SK-N-SH (cell line): Measurements from ENCODE around the gene PGP. TPM values are rescaled to one million over a fixed set of nuclear protein-coding genes. Genes with fewer than 3 reads are reported as not detected.

Experiments used
- CTCF ChIA-PET: fragments of 300-600, 350-600 bp; formaldehyde crosslinking; extraction: SDS; loops from one replicate; lab custom pipeline; 2021; lab: Yijun Ruan, JAX
- POLR2A ChIA-PET: fragments of 350-600 bp; sonication (Branson Sonifier 250); formaldehyde crosslinking; extraction: SDS; loops from one replicate; lab custom pipeline; 2020; ENCODE audit warnings: antibody characterized with exemption, inconsistent platforms; lab: Yijun Ruan, JAX
- DNase-seq: peaks from one replicate; pipeline ENCODE4 v3.0.0; 2012
- H2AFZ ChIP-seq: fragments of 200-600 bp; sonication (generic); 2 replicates; pipeline ENCODE4 v1.8.1; 2016; ENCODE audit warnings: antibody characterized with exemption, mild to moderate bottlenecking, low read depth
- H3F3A ChIP-seq: fragments of 200-600 bp; sonication (generic); replicated peaks from 2 replicates; pipeline ENCODE3; 2016; ENCODE audit warnings: antibody characterized with exemption, mild to moderate bottlenecking; ENCODE audit not compliant: insufficient read depth
- H3K27ac ChIP-seq, 2 experiments: fragments of 200-500 bp in 1 of 2; fragments of 200-600 bp in 1 of 2; sonication (Bioruptor generic) in 1 of 2; sonication (generic), shearing (Covaris generic) in 1 of 2; 2 replicates each; pipeline versions ENCODE4 v1.5.1 to v1.6.1; 2014 to 2016; ENCODE audit warnings: low read depth in 2 of 2, inconsistent platforms in 1 of 2, low read length in 1 of 2, mild to moderate bottlenecking in 1 of 2, mixed read lengths in 1 of 2
- H3K27me3 ChIP-seq: fragments of 200-600 bp; sonication (generic), shearing (Covaris generic); 2 replicates; pipeline ENCODE4 v1.6.1; 2016; ENCODE audit warnings: mixed run types; ENCODE audit not compliant: insufficient read depth
- H3K36me3 ChIP-seq, 2 experiments: fragments of 200-500 bp in 1 of 2; fragments of 200-600 bp in 1 of 2; sonication (Bioruptor generic) in 1 of 2; sonication (generic) in 1 of 2; replicated peaks in 1 of 2; 2 replicates each; pipeline versions ENCODE3 to v1.5.1; 2014 to 2016; ENCODE audit warnings: low read length in 1 of 2, mild to moderate bottlenecking in 1 of 2; ENCODE audit not compliant: insufficient read depth in 2 of 2, control insufficient read depth in 1 of 2
- H3K4me1 ChIP-seq, 2 experiments: fragments of 200-500 bp in 1 of 2; fragments of 200-600 bp in 1 of 2; sonication (Bioruptor generic) in 1 of 2; sonication (generic), shearing (Covaris generic) in 1 of 2; 2 replicates each; pipeline versions ENCODE4 v1.5.1 to v1.6.1; 2014 to 2016; ENCODE audit warnings: low read depth in 1 of 2, low read length in 1 of 2, mixed run types in 1 of 2; ENCODE audit not compliant: insufficient read depth in 2 of 2, control insufficient read depth in 1 of 2
- H3K4me2 ChIP-seq: fragments of 200-600 bp; sonication (generic), shearing (Covaris generic); 2 replicates; pipeline ENCODE4 v1.6.1; 2017; ENCODE audit warnings: mixed run types
- H3K4me3 ChIP-seq, 2 experiments: fragments of 200-500 bp in 1 of 2; fragments of 200-600 bp in 1 of 2; sonication (Bioruptor generic) in 1 of 2; sonication (generic), shearing (Covaris generic) in 1 of 2; 2 replicates each; pipeline versions ENCODE4 v1.5.1 to v1.8.1; 2014 to 2016; ENCODE audit warnings: low read depth in 2 of 2, inconsistent platforms in 1 of 2, low read length in 1 of 2, mild to moderate bottlenecking in 1 of 2, mixed read lengths in 1 of 2, moderate library complexity in 1 of 2
- H3K79me2 ChIP-seq: fragments of 200-600 bp; sonication (generic); 2 replicates; pipeline ENCODE4 v1.8.1; 2017; ENCODE audit warnings: mild to moderate bottlenecking; ENCODE audit not compliant: insufficient read depth
- H3K9ac ChIP-seq: fragments of 200-600 bp; sonication (generic); 2 replicates; pipeline ENCODE4 v1.6.1; 2017; ENCODE audit warnings: mixed run types
- H3K9me2 ChIP-seq: fragments of 200-600 bp; sonication (generic); 2 replicates; pipeline ENCODE4 v1.6.1; 2017; ENCODE audit warnings: mixed run types
- H3K9me3 ChIP-seq: fragments of 200-600 bp; sonication (generic); 2 replicates; pipeline ENCODE4 v1.6.1; 2017; ENCODE audit warnings: mixed run types, mild to moderate bottlenecking, moderate library complexity
- H4K20me1 ChIP-seq: fragments of 200-600 bp; sonication (generic); 2 replicates; pipeline ENCODE4 v1.6.1; 2017; ENCODE audit warnings: mild to moderate bottlenecking, mixed run types; ENCODE audit not compliant: insufficient read depth
- CHD2 ChIP-seq: fragments of 150-350 bp; IDR thresholded peaks from 2 replicates; pipeline ENCODE4 v1.6.1; 2018; ENCODE audit warnings: low read length; ENCODE audit not compliant: partially characterized antibody
- ELF1 ChIP-seq: IDR thresholded peaks from 2 replicates; pipeline ENCODE4 v1.4.0; 2012
- EZH2phosphoT487 ChIP-seq: fragments of 200-600 bp; sonication (generic); IDR thresholded peaks from 2 replicates; pipeline ENCODE4 v1.6.1; 2017; ENCODE audit warnings: low read depth, mixed run types, mild to moderate bottlenecking, antibody characterized with exemption, moderate library complexity, borderline replicate concordance
- GABPA ChIP-seq: IDR thresholded peaks from 2 replicates; pipeline ENCODE4 v1.4.0; 2012; ENCODE audit warnings: low read depth, mild to moderate bottlenecking
- JUND ChIP-seq: IDR thresholded peaks from 2 replicates; pipeline ENCODE4 v1.4.0; 2012
- MXI1 ChIP-seq: IDR thresholded peaks from 2 replicates; pipeline ENCODE4 v1.6.1; 2012; ENCODE audit warnings: mild to moderate bottlenecking, low read depth, low read length, improper control_type of control experiment
- NFIC ChIP-seq: IDR thresholded peaks from 2 replicates; pipeline ENCODE4 v1.4.0; 2012; ENCODE audit warnings: borderline replicate concordance
- RCOR1 ChIP-seq: fragments of 150-350 bp; IDR thresholded peaks from 2 replicates; pipeline ENCODE4 v1.6.1; 2017; ENCODE audit warnings: antibody characterized with exemption, low read length
- RFX5 ChIP-seq: IDR thresholded peaks from 2 replicates; pipeline ENCODE4 v1.6.1; 2012; ENCODE audit warnings: mild to moderate bottlenecking, improper control_type of control experiment, low read length
- SIN3A ChIP-seq: IDR thresholded peaks from 2 replicates; pipeline ENCODE4 v1.6.1; 2012; ENCODE audit warnings: low read depth, mild to moderate bottlenecking, low read length, moderate library complexity, borderline replicate concordance
- TAF1 ChIP-seq: IDR thresholded peaks from 2 replicates; pipeline ENCODE4 v1.6.1; 2012; ENCODE audit warnings: low read depth, mild to moderate bottlenecking, low read length, moderate library complexity, borderline replicate concordance
- TEAD4 ChIP-seq: IDR thresholded peaks from 2 replicates; pipeline ENCODE4 v1.4.0; 2012; ENCODE audit warnings: mild to moderate bottlenecking, borderline replicate concordance; ENCODE audit not compliant: insufficient read depth
- USF2 ChIP-seq: fragments of 150-350 bp; IDR thresholded peaks from 2 replicates; pipeline ENCODE4 v1.6.1; 2017; ENCODE audit warnings: antibody characterized with exemption, low read length, low read depth, borderline replicate concordance
- ZBTB33 ChIP-seq: IDR thresholded peaks from 2 replicates; pipeline ENCODE4 v1.4.0; 2012; ENCODE audit warnings: low read depth, borderline replicate concordance
- WGBS: methylation state at CpG from one replicate; pipeline ENCODE4 v1.1.6; 2017; ENCODE audit warnings: low lambda C conversion rate; 5-methylcytosine and 5-hydroxymethylcytosine counted together
- polyA plus RNA-seq, 3 experiments: library from polyadenylated mRNA; depleted of rRNA; stranded (reverse); fragments of >200 nt; gene quantifications; 2 replicates each; pipeline ENCODE4 v1.2.3, GENCODE V29; 2012
- TF ChIP-seq, protein P1 (sequence below): fragments of 150-350 bp; IDR thresholded peaks from 2 replicates; pipeline ENCODE4 v1.6.1; 2016; ENCODE audit warnings: mild to moderate bottlenecking, low read depth, low read length
- TF ChIP-seq, protein P2 (sequence below): IDR thresholded peaks from 2 replicates; pipeline ENCODE4 v1.4.0; 2012; ENCODE audit warnings: low read depth
- TF ChIP-seq, protein P3 (sequence below): IDR thresholded peaks from 2 replicates; pipeline ENCODE4; 2012

The PGP gene
- polyA plus RNA-seq, 1 of the 3 experiments (the other 2 are of a cell fraction): 10.3 TPM

DNA sequence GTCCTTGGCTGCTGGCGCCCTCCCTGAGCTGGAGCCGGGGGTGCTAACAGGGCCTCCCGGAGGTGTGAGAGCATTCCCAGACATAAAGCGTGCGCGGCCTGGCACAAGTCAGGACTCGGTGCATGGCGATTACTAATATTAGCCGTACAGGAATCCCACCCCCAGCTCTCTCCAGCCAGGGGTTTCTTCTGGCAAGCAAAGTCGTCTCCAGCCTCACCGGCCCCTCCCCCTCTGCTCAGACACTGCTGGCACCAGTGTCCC, 23.3 kb downstream of the PGP start:
- Histone ChIP-seq H3F3A (no peaks in the 10 kb centered on the region), H3K4me2 (no peak overlapping the region), H3K9me2 (no peaks in the 10 kb centered on the region), H2AFZ (no peak overlapping the region), H4K20me1 (no peaks in the 10 kb centered on the region), H3K4me1 (peaks cover 0 to 16% of the 10 kb centered on the region in 2 experiments; a peak in 1 of 4 replicates), H3K9me3 (no peaks in the 10 kb centered on the region), H3K27me3 (no peaks in the 10 kb centered on the region), H3K9ac (no peak overlapping the region), H3K4me3 (no peak overlapping the region), H3K79me2 (no peaks in the 10 kb centered on the region)
- WGBS: 74% methylated on average over 3 of the region's 11 CpGs
- POLR2A ChIA-PET: no interaction called here
- no peak for DNase-seq
- TF ChIP-seq GABPA: no peak
- no peak for TF ChIP-seq NFIC
- TF ChIP-seq ELF1: no peak
- TF ChIP-seq SIN3A: no peak
- TF ChIP-seq, protein P1, sequence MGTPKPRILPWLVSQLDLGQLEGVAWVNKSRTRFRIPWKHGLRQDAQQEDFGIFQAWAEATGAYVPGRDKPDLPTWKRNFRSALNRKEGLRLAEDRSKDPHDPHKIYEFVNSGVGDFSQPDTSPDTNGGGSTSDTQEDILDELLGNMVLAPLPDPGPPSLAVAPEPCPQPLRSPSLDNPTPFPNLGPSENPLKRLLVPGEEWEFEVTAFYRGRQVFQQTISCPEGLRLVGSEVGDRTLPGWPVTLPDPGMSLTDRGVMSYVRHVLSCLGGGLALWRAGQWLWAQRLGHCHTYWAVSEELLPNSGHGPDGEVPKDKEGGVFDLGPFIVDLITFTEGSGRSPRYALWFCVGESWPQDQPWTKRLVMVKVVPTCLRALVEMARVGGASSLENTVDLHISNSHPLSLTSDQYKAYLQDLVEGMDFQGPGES: no peak
- TF ChIP-seq MXI1: no peak
- TF ChIP-seq, protein P2, sequence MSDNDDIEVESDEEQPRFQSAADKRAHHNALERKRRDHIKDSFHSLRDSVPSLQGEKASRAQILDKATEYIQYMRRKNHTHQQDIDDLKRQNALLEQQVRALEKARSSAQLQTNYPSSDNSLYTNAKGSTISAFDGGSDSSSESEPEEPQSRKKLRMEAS: no peak
- TF ChIP-seq, protein P3, sequence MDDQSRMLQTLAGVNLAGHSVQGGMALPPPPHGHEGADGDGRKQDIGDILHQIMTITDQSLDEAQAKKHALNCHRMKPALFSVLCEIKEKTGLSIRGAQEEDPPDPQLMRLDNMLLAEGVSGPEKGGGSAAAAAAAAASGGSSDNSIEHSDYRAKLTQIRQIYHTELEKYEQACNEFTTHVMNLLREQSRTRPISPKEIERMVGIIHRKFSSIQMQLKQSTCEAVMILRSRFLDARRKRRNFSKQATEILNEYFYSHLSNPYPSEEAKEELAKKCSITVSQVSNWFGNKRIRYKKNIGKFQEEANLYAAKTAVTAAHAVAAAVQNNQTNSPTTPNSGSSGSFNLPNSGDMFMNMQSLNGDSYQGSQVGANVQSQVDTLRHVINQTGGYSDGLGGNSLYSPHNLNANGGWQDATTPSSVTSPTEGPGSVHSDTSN: no peak
- TF ChIP-seq RFX5: no peak
- no peak for TF ChIP-seq RCOR1
- TF ChIP-seq EZH2phosphoT487: no peak
- TF ChIP-seq USF2: no peak
- TF ChIP-seq TEAD4: no peak
- no peak for TF ChIP-seq ZBTB33
- no peak for TF ChIP-seq TAF1
- no peak for TF ChIP-seq JUND
- no peak for TF ChIP-seq CHD2
- TF ChIP-seq, all 33 proteins: peak for 0
- no peaks in the 10 kb centered on the region for H3K36me3 ChIP-seq
- no peak overlapping the region for H3K27ac ChIP-seq
- CTCF ChIA-PET: no interaction called here
